CD1c-positive myeloid dendritic cell (primary cell): ENCODE measurements around the gene MTCL1.
"Not testable (repeated sequence)": the region's sequence is repeated elsewhere in the genome, so short reads cannot be mapped to it uniquely, and the experiment has no call there.

ENCODE experiments used
- DNase-seq: peaks from one replicate; pipeline ENCODE4 v3.0.0-alpha.2; 2016; ENCODE audit errors: extremely low spot score

Gene MTCL1

GRCh38 chr18:8744038-8744437 is 38.7 kb downstream of the MTCL1 start:
- DNase-seq = no peak

GRCh38 chr18:8744656-8745055 is 39.3 kb downstream of the MTCL1 start:
- no peak for DNase-seq

DNA sequence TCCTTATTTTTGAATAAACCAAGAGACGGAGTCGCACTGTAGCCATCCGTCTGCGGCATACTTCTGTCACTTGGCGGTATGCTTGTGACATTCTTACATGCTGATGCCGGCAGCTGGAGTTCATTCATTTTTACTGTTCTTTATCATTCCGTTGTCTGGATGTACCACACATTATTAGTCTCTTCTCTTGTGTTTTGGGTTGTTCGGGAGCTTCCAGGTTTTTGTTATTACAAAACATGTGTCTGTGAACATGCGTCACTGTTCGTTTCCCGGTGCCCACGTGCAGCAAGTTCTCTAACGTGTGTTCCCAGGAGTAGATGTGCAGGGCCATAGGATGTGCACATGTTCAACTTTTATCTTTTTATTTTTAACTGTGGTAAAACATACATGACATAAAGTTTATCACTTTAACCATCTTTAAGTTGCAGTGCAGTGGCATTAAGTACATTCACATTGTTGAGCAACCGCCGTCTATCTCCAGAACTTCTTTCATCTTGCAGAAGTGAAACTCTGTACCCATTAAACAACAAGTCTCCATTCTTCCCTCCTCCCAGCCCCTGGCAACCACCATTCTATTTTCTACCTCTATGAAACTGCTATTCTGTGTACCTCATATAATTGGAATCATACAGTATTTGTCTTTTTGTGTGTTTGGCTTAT is 40.1 kb downstream of the MTCL1 start:
- DNase-seq = peak; percentile 16

- DNase-seq = no peak
These were observed 42.1 kb downstream of the MTCL1 start for GRCh38 chr18:8747440-8747937.

GRCh38 chr18:8749492-8749891 is 44.1 kb downstream of the MTCL1 start:
- DNase-seq = no peak

- no peak for DNase-seq
These were observed 45.6 kb downstream of the MTCL1 start for GRCh38 chr18:8750954-8751415.

- DNase-seq = no peak
These were observed 46.3 kb downstream of the MTCL1 start for GRCh38 chr18:8751692-8752091.

- DNase-seq = no peak
These were observed 47.0 kb downstream of the MTCL1 start for GRCh38 chr18:8752329-8752728.

DNA sequence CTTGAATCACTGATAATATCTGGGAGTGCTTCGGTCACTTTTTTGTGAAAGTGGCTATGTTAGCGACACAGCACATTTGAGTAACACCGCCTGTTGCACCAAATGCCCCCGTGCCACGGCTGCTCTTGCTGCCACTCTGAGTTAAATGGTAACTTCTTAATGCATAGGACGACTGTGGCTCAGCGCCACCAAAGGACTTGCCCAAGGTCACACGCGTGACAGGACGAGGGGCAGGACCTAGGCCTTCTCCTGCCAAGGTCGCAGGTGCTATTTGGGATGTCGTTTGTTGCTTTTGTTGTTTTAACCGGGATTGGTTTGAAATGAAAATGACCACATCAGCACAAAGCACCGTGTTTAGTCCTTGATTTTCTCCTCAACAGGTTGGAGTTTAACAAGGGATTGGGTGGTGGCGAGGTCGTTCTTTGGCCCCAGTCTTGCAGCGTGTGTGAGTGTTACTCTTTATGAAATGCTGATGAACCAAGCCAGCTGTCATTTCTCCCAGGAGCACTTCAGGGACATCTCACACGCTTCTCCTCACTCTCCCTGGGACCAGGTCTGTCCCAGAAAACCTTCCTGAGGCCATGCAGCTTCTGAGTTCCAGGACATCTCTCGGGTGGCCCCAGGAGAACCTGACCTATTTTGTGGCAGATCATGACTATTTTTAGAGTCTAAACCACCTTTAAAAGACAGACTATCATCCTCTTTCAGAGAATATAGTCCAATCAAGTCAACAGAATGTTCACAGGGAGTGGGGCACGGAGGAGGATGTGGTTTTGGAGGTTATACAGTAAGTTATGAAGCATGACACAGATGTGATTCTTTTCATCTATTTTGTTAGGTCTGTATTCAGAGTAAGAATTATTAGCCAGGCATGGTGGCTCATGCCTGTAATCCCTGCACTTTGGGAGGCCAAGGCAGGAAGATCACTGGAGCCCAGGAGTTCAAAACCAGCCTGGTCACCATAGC is 49.9 kb downstream of the MTCL1 start:
- DNase-seq = peak; percentile 9

GRCh38 chr18:8756571-8756970 is 51.2 kb downstream of the MTCL1 start:
- no peak for DNase-seq

DNA sequence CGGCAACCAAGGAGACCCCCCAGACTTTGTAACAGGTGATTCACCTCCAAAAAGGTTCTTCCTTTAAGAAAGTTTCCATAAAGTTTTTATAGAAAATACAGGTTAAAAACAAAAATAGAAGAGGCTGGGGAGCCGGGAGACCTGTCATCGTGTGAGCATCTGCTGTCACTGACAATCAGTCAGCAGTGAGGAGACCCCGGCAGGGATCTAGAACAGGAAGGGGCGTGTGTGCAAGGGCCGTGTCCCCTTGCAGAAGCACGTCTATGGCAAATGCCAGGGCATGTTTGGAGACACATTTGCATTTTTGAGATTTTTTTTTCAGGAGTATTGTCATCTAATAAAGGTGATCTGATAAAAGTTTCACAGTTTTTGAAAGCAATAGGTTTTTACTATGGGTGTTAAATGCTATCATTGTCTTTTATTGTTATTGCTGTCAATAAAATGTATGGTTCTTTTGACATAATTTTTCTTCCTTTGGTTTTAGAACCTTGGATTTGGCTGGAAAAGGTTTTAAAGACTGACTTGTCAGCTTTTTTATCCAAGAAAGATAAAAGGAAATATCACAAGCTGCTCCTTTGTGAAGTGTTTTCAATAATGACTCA is 52.1 kb downstream of the MTCL1 start:
- DNase-seq = no peak

GRCh38 chr18:8758466-8758865 is 53.1 kb downstream of the MTCL1 start:
- no peak for DNase-seq

DNA sequence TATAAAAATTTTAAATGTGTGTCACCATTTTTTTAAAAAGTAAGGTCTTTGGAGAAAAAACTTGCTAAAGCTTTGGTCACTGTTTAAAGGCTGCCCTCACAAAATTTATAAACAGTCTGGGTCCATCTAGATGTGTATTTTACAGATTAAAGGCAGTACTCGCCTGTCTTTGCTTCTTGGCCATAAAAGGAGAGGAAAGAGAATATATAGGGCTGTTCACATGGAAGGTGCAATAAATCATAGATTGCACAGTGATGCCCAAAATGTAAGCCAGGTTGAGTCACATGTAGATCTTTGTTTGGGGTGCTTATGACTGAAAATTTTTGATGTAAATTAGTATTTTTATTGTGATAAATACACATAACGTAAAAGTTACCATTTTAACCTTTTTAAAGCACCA is 55.6 kb downstream of the MTCL1 start:
- DNase-seq = no peak

- DNase-seq = not testable (repeated sequence)
These were observed 56.2 kb downstream of the MTCL1 start for GRCh38 chr18:8761535-8761934.

- DNase-seq = peak; percentile 18
These were observed 57.6 kb downstream of the MTCL1 start for GRCh38 chr18:8762968-8763367.

GRCh38 chr18:8763611-8764010 is 58.3 kb downstream of the MTCL1 start:
- no peak for DNase-seq

GRCh38 chr18:8765783-8766463 is 60.6 kb downstream of the MTCL1 start:
- no peak for DNase-seq

GRCh38 chr18:8766559-8767293 is 61.4 kb downstream of the MTCL1 start:
- DNase-seq = no peak

GRCh38 chr18:8767340-8767739 is 62.0 kb downstream of the MTCL1 start:
- no peak for DNase-seq

GRCh38 chr18:8769509-8770095 is 64.2 kb downstream of the MTCL1 start:
- no peak for DNase-seq

GRCh38 chr18:8770657-8771056 is 65.3 kb downstream of the MTCL1 start:
- DNase-seq = no peak
